Ovary (tissue), 3 donors: ENCODE results near the gene TYW5.

ENCODE experiments used
- POLR2A ChIP-seq: fragments of 450-650 bp; IDR thresholded peaks from one replicate; pipeline ENCODE4 v1.6.1; 2017; ENCODE audit warnings: antibody characterized with exemption, mild to moderate bottlenecking, moderate library complexity
- TF ChIP-seq, protein P1 (sequence below), 3 donors: fragments of 450-650 bp in 2 of 3; fragments of 200-600 bp in 1 of 3; IDR thresholded peaks; one replicate each; pipeline versions ENCODE4 v1.5.1 to v1.8.0; 2016 to 2022; ENCODE audit warnings: antibody characterized with exemption in 3 of 3, mild to moderate bottlenecking in 1 of 3
- donor health status: DM: no; HTN: no; CAD: no.

DNA sequence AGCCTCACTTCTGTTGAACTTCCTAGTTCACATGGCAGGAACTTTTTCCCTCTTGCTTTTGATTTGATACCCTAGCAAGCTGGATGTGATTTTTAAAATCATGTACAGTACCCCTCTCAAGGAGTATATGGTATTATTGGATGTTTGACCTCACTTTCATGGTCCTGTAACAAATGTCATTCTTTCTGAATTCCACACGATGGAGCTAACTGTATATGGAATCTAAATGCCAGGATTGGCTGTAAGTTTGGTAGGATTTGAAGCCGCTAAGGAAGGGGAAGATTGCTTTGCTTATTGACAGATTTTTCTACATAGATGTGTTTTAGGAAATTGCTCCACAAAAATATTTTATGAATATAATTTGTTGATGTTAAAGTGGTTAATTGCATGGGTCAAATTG lies 18.4 kb upstream of the TYW5 start:
- TF ChIP-seq, protein P1, sequence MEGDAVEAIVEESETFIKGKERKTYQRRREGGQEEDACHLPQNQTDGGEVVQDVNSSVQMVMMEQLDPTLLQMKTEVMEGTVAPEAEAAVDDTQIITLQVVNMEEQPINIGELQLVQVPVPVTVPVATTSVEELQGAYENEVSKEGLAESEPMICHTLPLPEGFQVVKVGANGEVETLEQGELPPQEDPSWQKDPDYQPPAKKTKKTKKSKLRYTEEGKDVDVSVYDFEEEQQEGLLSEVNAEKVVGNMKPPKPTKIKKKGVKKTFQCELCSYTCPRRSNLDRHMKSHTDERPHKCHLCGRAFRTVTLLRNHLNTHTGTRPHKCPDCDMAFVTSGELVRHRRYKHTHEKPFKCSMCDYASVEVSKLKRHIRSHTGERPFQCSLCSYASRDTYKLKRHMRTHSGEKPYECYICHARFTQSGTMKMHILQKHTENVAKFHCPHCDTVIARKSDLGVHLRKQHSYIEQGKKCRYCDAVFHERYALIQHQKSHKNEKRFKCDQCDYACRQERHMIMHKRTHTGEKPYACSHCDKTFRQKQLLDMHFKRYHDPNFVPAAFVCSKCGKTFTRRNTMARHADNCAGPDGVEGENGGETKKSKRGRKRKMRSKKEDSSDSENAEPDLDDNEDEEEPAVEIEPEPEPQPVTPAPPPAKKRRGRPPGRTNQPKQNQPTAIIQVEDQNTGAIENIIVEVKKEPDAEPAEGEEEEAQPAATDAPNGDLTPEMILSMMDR (IDR thresholded peaks at IDR 0.05): peak; percentile 9 to 43 (median 36)
- no peak for TF ChIP-seq POLR2A
